WTC11 (cell line): ENCODE measurements around the gene FUT7. TPM values are rescaled to one million over a fixed set of nuclear protein-coding genes. Genes with fewer than 3 reads are reported as not detected.
A peak's percentile ranks its signal among the peaks of the same experiment; 100 is the strongest.

Experiments used
- ATAC-seq: fragments of 200-7000 bp; cut with Tn5 transposase; 2 replicates; pipeline ENCODE4 v1.10.0; 2021; ENCODE audit warnings: mild to moderate bottlenecking, moderate library complexity
- CTCF ChIA-PET: fragments of 300-600 bp; sonication (Branson Sonifier 250); formaldehyde crosslinking; loops from one replicate; lab custom pipeline; 2021; ENCODE audit warnings: antibody characterized with exemption; lab: Charles Lee
- POLR2A ChIA-PET: fragments of 350-600 bp; sonication (Branson Sonifier 250); formaldehyde crosslinking; loops from one replicate; lab custom pipeline; 2021; ENCODE audit warnings: antibody characterized with exemption; lab: Charles Lee
- DNase-seq: peaks from one replicate; pipeline ENCODE4 v3.0.0; 2021; ENCODE audit warnings: low spot score
- H3K27ac Mint-ChIP-seq: 2 replicates; pipeline ENCODE4 v1.8.0; 2021; ENCODE audit warnings: mixed read lengths
- H3K27me3 Mint-ChIP-seq: 2 replicates; pipeline ENCODE4 v1.8.0; 2021; ENCODE audit warnings: low read depth, mild to moderate bottlenecking, moderate library complexity, mixed read lengths
- H3K36me3 Mint-ChIP-seq: 2 replicates; pipeline ENCODE4 v1.8.0; 2021; ENCODE audit warnings: mixed read lengths
- H3K4me1 Mint-ChIP-seq: 2 replicates; pipeline ENCODE4 v1.8.0; 2022; ENCODE audit warnings: mixed read lengths
- H3K4me3 Mint-ChIP-seq: 2 replicates; pipeline ENCODE4 v1.8.0; 2021; ENCODE audit warnings: mild to moderate bottlenecking, moderate library complexity, mixed read lengths
- H3K9me3 Mint-ChIP-seq: 2 replicates; pipeline ENCODE4 v1.8.0; 2021; ENCODE audit warnings: mixed read lengths
- CREM ChIP-seq: sonication (generic); formaldehyde crosslinking; IDR thresholded peaks from 2 replicates; pipeline ENCODE4 v1.8.1; 2022; ENCODE audit warnings: mild to moderate bottlenecking, missing genetic modification reagents, moderate library complexity
- KAT7 ChIP-seq: sonication (generic); formaldehyde crosslinking; IDR thresholded peaks from 2 replicates; pipeline ENCODE4 v1.8.1; 2023; ENCODE audit warnings: missing genetic modification reagents, mild to moderate bottlenecking, borderline replicate concordance
- NFE2L1 ChIP-seq: sonication (generic); formaldehyde crosslinking; IDR thresholded peaks from 2 replicates; pipeline ENCODE4 v1.8.1; 2023; ENCODE audit warnings: missing genetic modification reagents
- NR3C1 ChIP-seq: sonication (generic); formaldehyde crosslinking; conservative IDR thresholded peaks from 2 replicates; pipeline ENCODE4 v1.8.1; 2023; ENCODE audit warnings: low read depth, mild to moderate bottlenecking, missing genetic modification reagents
- OVOL2 ChIP-seq: fragments of 250-450 bp; sonication (Bioruptor Pico); IDR thresholded peaks from 2 replicates; pipeline ENCODE4 v1.9.0; 2021; ENCODE audit warnings: mild to moderate bottlenecking, borderline replicate concordance
- ZNF121 ChIP-seq: sonication (generic); formaldehyde crosslinking; IDR thresholded peaks from 2 replicates; pipeline ENCODE4 v1.8.0; 2023; ENCODE audit warnings: missing genetic modification reagents
- ZNF232 ChIP-seq: sonication (generic); formaldehyde crosslinking; IDR thresholded peaks from 2 replicates; pipeline ENCODE4 v1.8.0; 2022; ENCODE audit warnings: mild to moderate bottlenecking, missing genetic modification reagents
- ZNF263 ChIP-seq: sonication (generic); formaldehyde crosslinking; IDR thresholded peaks from 2 replicates; pipeline ENCODE4 v1.8.1; 2022; ENCODE audit warnings: low read depth, mild to moderate bottlenecking, moderate library complexity, missing genetic modification reagents
- ZNF671 ChIP-seq: fragments of 250-450 bp; sonication (Bioruptor Pico); IDR thresholded peaks from 2 replicates; pipeline ENCODE4 v1.8.0; 2021; ENCODE audit warnings: mild to moderate bottlenecking
- total RNA-seq: library from RNA; stranded (reverse); gene quantifications from 3 replicates; pipeline ENCODE4 v1.2.3, GENCODE V29; 2021
- TF ChIP-seq, protein P1 (sequence below): fragments of 200-600 bp; IDR thresholded peaks from 2 replicates; pipeline ENCODE4 v1.8.0; 2022; ENCODE audit warnings: antibody characterized with exemption
- TF ChIP-seq, protein P2 (sequence below): sonication (generic); formaldehyde crosslinking; IDR thresholded peaks from 2 replicates; pipeline ENCODE4 v1.8.1; 2022; ENCODE audit warnings: low read depth, mild to moderate bottlenecking, moderate library complexity, missing genetic modification reagents, borderline replicate concordance
- TF ChIP-seq, protein P3 (sequence below): sonication (generic); formaldehyde crosslinking; IDR thresholded peaks from 2 replicates; pipeline ENCODE4 v1.8.1; 2023; ENCODE audit warnings: mild to moderate bottlenecking, moderate library complexity, missing genetic modification reagents
- TF ChIP-seq, protein P4 (sequence below): sonication (generic); formaldehyde crosslinking; IDR thresholded peaks from 2 replicates; pipeline ENCODE4 v1.8.1; 2023; ENCODE audit warnings: mild to moderate bottlenecking, missing genetic modification reagents
- TF ChIP-seq, protein P5 (sequence below): fragments of 250-450 bp; sonication (Bioruptor Pico); IDR thresholded peaks from 2 replicates; pipeline ENCODE4 v2.1.2; 2022; ENCODE audit warnings: mild to moderate bottlenecking, moderate library complexity
- TF ChIP-seq, protein P6 (sequence below): sonication (generic); formaldehyde crosslinking; IDR thresholded peaks from 2 replicates; pipeline ENCODE4 v1.8.1; 2023; ENCODE audit warnings: mild to moderate bottlenecking, missing genetic modification reagents

FUT7 gene
- total RNA-seq, 1 experiment from 2014 or later, result not detected

DNA sequence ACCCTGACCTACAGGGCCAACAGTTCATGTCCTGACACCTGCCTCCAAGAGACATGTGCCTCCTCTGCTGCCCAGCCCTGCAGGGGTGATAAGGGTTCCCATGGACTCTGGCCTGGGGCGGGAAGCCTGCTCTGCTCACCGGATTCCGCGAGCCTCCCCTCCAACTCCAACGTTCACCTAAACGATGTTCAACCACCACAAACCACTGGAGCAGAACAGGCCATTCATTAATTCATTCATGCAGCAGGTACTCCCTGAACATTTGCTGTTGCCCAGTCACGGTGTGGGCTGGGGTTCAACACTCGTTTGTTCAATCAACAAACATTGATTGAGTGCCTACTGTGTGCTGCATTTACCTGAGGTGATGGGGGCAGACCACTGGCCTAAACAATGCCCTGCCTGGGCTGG lies 42.1 kb upstream of the FUT7 start (continued):
- TF ChIP-seq ZNF263 (no peak), ZNF671 (CRISPR knock-in tag) (no peak), ZNF232 (CRISPR knock-in tag) (no peak), NFE2L1 (CRISPR knock-in tag) (no peak)
- TF ChIP-seq, protein P1, sequence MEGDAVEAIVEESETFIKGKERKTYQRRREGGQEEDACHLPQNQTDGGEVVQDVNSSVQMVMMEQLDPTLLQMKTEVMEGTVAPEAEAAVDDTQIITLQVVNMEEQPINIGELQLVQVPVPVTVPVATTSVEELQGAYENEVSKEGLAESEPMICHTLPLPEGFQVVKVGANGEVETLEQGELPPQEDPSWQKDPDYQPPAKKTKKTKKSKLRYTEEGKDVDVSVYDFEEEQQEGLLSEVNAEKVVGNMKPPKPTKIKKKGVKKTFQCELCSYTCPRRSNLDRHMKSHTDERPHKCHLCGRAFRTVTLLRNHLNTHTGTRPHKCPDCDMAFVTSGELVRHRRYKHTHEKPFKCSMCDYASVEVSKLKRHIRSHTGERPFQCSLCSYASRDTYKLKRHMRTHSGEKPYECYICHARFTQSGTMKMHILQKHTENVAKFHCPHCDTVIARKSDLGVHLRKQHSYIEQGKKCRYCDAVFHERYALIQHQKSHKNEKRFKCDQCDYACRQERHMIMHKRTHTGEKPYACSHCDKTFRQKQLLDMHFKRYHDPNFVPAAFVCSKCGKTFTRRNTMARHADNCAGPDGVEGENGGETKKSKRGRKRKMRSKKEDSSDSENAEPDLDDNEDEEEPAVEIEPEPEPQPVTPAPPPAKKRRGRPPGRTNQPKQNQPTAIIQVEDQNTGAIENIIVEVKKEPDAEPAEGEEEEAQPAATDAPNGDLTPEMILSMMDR, result no peak
- TF ChIP-seq, all 79 proteins: peak for 0

DNA sequence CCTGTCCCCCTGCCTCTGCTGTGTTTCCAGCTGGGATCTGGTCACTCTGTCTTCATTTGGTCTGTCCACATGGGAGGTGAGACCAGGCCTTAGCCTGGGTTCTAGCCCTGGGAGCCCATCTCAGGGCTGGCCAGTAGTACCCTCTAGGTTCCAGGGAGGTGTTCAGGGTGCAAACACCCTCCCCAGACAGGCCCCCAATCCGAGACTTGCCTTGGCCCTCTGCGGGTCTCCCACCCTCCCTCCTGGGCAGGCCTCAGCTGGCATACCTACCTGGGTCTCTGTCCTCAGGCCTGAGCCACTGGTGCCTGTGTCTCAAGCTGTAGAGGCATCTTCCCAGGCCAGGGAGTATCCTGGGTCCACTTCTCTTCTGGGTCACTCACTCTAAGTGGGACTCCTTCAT lies 39.4 kb upstream of the FUT7 start:
- TF ChIP-seq, protein P2, sequence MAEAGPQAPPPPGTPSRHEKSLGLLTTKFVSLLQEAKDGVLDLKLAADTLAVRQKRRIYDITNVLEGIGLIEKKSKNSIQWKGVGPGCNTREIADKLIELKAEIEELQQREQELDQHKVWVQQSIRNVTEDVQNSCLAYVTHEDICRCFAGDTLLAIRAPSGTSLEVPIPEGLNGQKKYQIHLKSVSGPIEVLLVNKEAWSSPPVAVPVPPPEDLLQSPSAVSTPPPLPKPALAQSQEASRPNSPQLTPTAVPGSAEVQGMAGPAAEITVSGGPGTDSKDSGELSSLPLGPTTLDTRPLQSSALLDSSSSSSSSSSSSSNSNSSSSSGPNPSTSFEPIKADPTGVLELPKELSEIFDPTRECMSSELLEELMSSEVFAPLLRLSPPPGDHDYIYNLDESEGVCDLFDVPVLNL, result no peak
- TF ChIP-seq CREM, result no peak
- no peak for TF ChIP-seq NR3C1 (CRISPR knock-in tag)
- TF ChIP-seq, protein P3, sequence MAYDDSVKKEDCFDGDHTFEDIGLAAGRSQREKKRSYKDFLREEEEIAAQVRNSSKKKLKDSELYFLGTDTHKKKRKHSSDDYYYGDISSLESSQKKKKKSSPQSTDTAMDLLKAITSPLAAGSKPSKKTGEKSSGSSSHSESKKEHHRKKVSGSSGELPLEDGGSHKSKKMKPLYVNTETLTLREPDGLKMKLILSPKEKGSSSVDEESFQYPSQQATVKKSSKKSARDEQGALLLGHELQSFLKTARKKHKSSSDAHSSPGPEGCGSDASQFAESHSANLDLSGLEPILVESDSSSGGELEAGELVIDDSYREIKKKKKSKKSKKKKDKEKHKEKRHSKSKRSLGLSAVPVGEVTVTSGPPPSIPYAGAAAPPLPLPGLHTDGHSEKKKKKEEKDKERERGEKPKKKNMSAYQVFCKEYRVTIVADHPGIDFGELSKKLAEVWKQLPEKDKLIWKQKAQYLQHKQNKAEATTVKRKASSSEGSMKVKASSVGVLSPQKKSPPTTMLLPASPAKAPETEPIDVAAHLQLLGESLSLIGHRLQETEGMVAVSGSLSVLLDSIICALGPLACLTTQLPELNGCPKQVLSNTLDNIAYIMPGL (CRISPR knock-in tag), result no peak
- no peak for TF ChIP-seq KAT7 (CRISPR knock-in tag)
- TF ChIP-seq, protein P4, sequence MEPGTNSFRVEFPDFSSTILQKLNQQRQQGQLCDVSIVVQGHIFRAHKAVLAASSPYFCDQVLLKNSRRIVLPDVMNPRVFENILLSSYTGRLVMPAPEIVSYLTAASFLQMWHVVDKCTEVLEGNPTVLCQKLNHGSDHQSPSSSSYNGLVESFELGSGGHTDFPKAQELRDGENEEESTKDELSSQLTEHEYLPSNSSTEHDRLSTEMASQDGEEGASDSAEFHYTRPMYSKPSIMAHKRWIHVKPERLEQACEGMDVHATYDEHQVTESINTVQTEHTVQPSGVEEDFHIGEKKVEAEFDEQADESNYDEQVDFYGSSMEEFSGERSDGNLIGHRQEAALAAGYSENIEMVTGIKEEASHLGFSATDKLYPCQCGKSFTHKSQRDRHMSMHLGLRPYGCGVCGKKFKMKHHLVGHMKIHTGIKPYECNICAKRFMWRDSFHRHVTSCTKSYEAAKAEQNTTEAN (CRISPR knock-in tag), result no peak
- TF ChIP-seq, protein P5, sequence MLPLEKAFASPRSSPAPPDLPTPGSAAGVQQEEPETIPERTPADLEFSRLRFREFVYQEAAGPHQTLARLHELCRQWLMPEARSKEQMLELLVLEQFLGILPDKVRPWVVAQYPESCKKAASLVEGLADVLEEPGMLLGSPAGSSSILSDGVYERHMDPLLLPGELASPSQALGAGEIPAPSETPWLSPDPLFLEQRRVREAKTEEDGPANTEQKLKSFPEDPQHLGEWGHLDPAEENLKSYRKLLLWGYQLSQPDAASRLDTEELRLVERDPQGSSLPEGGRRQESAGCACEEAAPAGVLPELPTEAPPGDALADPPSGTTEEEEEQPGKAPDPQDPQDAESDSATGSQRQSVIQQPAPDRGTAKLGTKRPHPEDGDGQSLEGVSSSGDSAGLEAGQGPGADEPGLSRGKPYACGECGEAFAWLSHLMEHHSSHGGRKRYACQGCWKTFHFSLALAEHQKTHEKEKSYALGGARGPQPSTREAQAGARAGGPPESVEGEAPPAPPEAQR (CRISPR knock-in tag), result no peak
- no peak for TF ChIP-seq ZNF263
- TF ChIP-seq OVOL2 (CRISPR knock-in tag), result no peak
- TF ChIP-seq, all 79 proteins: peak for 0
- ATAC-seq (no peak), DNase-seq (no peak)
- Mint-ChIP-seq H3K36me3 (no peaks in the 10 kb centered on the region), H3K27ac (peak overlapping the region; percentile 95), H3K4me3 (peak overlapping the region; percentile 71), H3K9me3 (no peaks in the 10 kb centered on the region), H3K27me3 (peaks cover 7% of the 10 kb centered on the region), H3K4me1 (peaks cover 36% of the 10 kb centered on the region)
- CTCF ChIA-PET, result interaction anchor here (1.0 to 10.4 kb wide), 19 partner anchors 15 to 308 kb away, joined by 3 to 240 read pairs (median 7); partner anchors contain the start of genes ABCA2, ENTPD2, MAN1B1 and NPDC1
- POLR2A ChIA-PET, result interaction anchor here (0.6 to 2.9 kb wide), 3 partner anchors 14 to 170 kb away, joined by 3 to 21 read pairs (median 5); partner anchors contain the start of gene MAN1B1

DNA sequence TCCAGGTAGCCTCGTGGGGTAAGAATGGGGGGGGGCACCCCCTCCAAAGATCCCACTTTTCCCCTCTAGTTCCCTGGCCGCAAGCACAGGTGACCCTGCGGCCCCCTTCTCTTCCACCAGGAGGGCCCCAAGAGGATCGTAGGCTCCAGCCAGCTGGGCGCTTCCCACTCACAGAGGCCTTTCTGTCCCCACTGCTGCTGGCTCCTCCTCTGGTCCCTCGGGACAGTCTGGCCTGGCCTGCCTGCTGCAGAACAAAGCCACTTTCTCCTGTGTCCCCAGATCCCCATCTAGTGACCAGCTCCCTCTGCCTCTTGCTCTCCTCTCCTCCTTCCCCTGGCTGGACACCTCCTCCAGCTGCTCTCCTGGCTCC lies 39.0 kb upstream of the FUT7 start:
- peak; percentile 8; the same call in 1 of the 2 replicates for TF ChIP-seq ZNF121
- TF ChIP-seq, protein P6, sequence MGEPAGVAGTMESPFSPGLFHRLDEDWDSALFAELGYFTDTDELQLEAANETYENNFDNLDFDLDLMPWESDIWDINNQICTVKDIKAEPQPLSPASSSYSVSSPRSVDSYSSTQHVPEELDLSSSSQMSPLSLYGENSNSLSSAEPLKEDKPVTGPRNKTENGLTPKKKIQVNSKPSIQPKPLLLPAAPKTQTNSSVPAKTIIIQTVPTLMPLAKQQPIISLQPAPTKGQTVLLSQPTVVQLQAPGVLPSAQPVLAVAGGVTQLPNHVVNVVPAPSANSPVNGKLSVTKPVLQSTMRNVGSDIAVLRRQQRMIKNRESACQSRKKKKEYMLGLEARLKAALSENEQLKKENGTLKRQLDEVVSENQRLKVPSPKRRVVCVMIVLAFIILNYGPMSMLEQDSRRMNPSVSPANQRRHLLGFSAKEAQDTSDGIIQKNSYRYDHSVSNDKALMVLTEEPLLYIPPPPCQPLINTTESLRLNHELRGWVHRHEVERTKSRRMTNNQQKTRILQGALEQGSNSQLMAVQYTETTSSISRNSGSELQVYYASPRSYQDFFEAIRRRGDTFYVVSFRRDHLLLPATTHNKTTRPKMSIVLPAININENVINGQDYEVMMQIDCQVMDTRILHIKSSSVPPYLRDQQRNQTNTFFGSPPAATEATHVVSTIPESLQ (CRISPR knock-in tag), result no peak
- peak overlapping the region; percentile 71 for H3K4me3 Mint-ChIP-seq
- H3K27me3 Mint-ChIP-seq, result peaks cover 3% of the 10 kb centered on the region; the same call in 1 of the 2 replicates
- ChIA-PET POLR2A (interaction anchor here (0.6 to 2.9 kb wide), 7 partner anchors 14 to 170 kb away, joined by 3 to 21 read pairs (median 5); partner anchors contain the start of genes MAN1B1 and TPRN), CTCF (interaction anchor here (0.7 to 10.4 kb wide), 28 partner anchors 11 to 352 kb away, joined by 3 to 240 read pairs (median 6); partner anchors contain the start of genes ABCA2, ENTPD2, EXD3 and MAN1B1)
- no peak for DNase-seq
- ATAC-seq, result peak; percentile 8
- H3K4me1 Mint-ChIP-seq, result peaks cover 36% of the 10 kb centered on the region
- H3K9me3 Mint-ChIP-seq, result no peaks in the 10 kb centered on the region
- H3K27ac Mint-ChIP-seq, result peak overlapping the region; percentile 95
- H3K36me3 Mint-ChIP-seq, result no peaks in the 10 kb centered on the region
